HepG2 (cell line): Measurements from ENCODE around the gene BEX3. TPM values are rescaled to one million over a fixed set of nuclear protein-coding genes. Genes with fewer than 3 reads are reported as not detected.

Experiments
- ATAC-seq: fragments of 200-7000 bp; cut with Tn5 transposase; 3 replicates; pipeline ENCODE4 v1.9.1; 2020; ENCODE audit warnings: mild to moderate bottlenecking, moderate library complexity
- BruUV-seq: library from RNA; stranded (reverse); fragments of 400-500 nt; replicated peaks from 2 replicates; lab custom pipeline; 2021; lab: Mats Ljungman, UMichigan
- CTCF ChIA-PET: fragments of 300-600 bp; formaldehyde crosslinking; extraction: SDS; loops from one replicate; lab custom pipeline; 2021; ENCODE audit warnings: low total read pairs, inconsistent platforms, low intra/inter-chr PET ratio; lab: Yijun Ruan, JAX
- POLR2A ChIA-PET: fragments of 350-600 bp; sonication (Branson Sonifier 250); formaldehyde crosslinking; loops from one replicate; lab custom pipeline; 2020; ENCODE audit warnings: antibody characterized with exemption, inconsistent platforms; lab: Yijun Ruan, JAX
- DNase-seq: peaks from one replicate; pipeline ENCODE4 v3.0.0-alpha.2; 2015; ENCODE audit warnings: low spot score
- FAIRE-seq: peaks from 3 replicates; lab custom pipeline; 2011; peaks lifted over from hg19 to GRCh38; lab: Jason Lieb, UNC
- H2AFZ ChIP-seq: one replicate; pipeline ENCODE4 v1.6.1; 2011; ENCODE audit warnings: low read length, inconsistent platforms
- H3K27ac ChIP-seq: fragments of 300-600 bp; 3 replicates; pipeline ENCODE4 v1.8.0; 2011; ENCODE audit warnings: mixed run types, mild to moderate bottlenecking, mixed read lengths, low read length, inconsistent platforms; ENCODE audit not compliant: insufficient read depth; ENCODE audit errors: extremely low read length
- H3K27me3 ChIP-seq, 2 experiments: fragments of 200-600 bp in 1 of 2; 2 replicates in 1 of 2; 3 replicates in 1 of 2; pipeline versions ENCODE4 v1.6.0 to v1.8.0; 2011; ENCODE audit warnings: low read length in 2 of 2, mild to moderate bottlenecking in 2 of 2, moderate library complexity in 2 of 2, inconsistent platforms in 1 of 2; ENCODE audit not compliant: insufficient read depth in 2 of 2, control insufficient read depth in 1 of 2
- H3K36me3 ChIP-seq, 2 experiments: fragments of 200-600 bp in 1 of 2; replicated peaks in 1 of 2; 2 replicates in 1 of 2; 3 replicates in 1 of 2; pipeline versions ENCODE4 v1.5.1 to v1.8.0; 2011; ENCODE audit warnings: low read length in 2 of 2, inconsistent platforms in 1 of 2; ENCODE audit not compliant: insufficient read depth in 2 of 2, control insufficient read depth in 1 of 2
- H3K4me1 ChIP-seq: 2 replicates; pipeline ENCODE4 v1.5.1; 2012; ENCODE audit warnings: low read length, inconsistent platforms; ENCODE audit not compliant: insufficient read depth
- H3K4me2 ChIP-seq: 2 replicates; pipeline ENCODE4 v1.6.0; 2011; ENCODE audit warnings: low read depth, low read length, inconsistent platforms
- H3K4me3 ChIP-seq, 3 experiments: fragments of 200-600 bp in 1 of 3; sonication (generic), shearing (Covaris generic) in 1 of 3; replicated peaks in 1 of 3; 2 replicates each; pipeline ENCODE4 v1.5.1; 2011 to 2016; ENCODE audit warnings: low read length in 3 of 3, inconsistent platforms in 2 of 3, low read depth in 2 of 3, mild to moderate bottlenecking in 2 of 3, control low read depth in 1 of 3, mixed read lengths in 1 of 3; ENCODE audit not compliant: insufficient read depth in 1 of 3
- H3K79me2 ChIP-seq: one replicate; pipeline ENCODE4 v1.6.1; 2011; ENCODE audit warnings: low read length, inconsistent platforms; ENCODE audit not compliant: insufficient read depth
- H3K9ac ChIP-seq: 2 replicates; pipeline ENCODE4 v1.6.0; 2011; ENCODE audit warnings: mild to moderate bottlenecking, low read depth, low read length, inconsistent platforms; ENCODE audit not compliant: insufficient read depth
- H3K9me3 ChIP-seq: 2 replicates; pipeline ENCODE4 v1.5.1; 2012; ENCODE audit warnings: mild to moderate bottlenecking, low read length
- H4K20me1 ChIP-seq: 2 replicates; pipeline ENCODE4 v1.6.0; 2011; ENCODE audit warnings: inconsistent platforms, mild to moderate bottlenecking, low read length, moderate library complexity; ENCODE audit not compliant: insufficient read depth
- MYNN ChIP-seq: sonication (generic); formaldehyde crosslinking; IDR thresholded peaks from 2 replicates; pipeline ENCODE4 v1.4.0; 2020; ENCODE audit warnings: mild to moderate bottlenecking, low read depth, missing genetic modification reagents
- PITX1 ChIP-seq: sonication (generic); formaldehyde crosslinking; IDR thresholded peaks from 2 replicates; pipeline ENCODE4 v1.5.1; 2020; ENCODE audit warnings: mild to moderate bottlenecking, missing genetic modification reagents
- RARG ChIP-seq: sonication (generic); formaldehyde crosslinking; IDR thresholded peaks from 2 replicates; pipeline ENCODE4 v1.4.0; 2020; ENCODE audit warnings: low read depth, mild to moderate bottlenecking, missing genetic modification reagents
- YY1 ChIP-seq: IDR thresholded peaks from 2 replicates; pipeline ENCODE4 v1.6.1; 2011; ENCODE audit warnings: low read length, low read depth, moderate library complexity, mild to moderate bottlenecking; ENCODE audit not compliant: insufficient read depth, insufficient replicate concordance
- ZNF552 ChIP-seq: sonication (generic); formaldehyde crosslinking; IDR thresholded peaks from 2 replicates; pipeline ENCODE4 v1.9.0; 2022; ENCODE audit warnings: missing genetic modification reagents, mild to moderate bottlenecking, borderline replicate concordance
- WGBS: methylation state at CpG from one replicate; pipeline ENCODE4 v1.1.6; 2017; ENCODE audit warnings: low lambda C conversion rate; 5-methylcytosine and 5-hydroxymethylcytosine counted together
- in situ Hi-C: cut with HindIII; loops from 2 replicates; pipeline ENCODE4 v1.10.0; 2017; ENCODE audit warnings: low pct_unique_long_range_greater_than_20kb; ENCODE audit not compliant: extremely low pct_ligation_motif_present
- intact Hi-C: fragments of 100-400 bp; cut with micrococcal nuclease; formaldehyde crosslinking; loops from one replicate; pipeline ENCODE4 v1.10.0; 2022; ENCODE audit not compliant: unreplicated experiment
- polyA plus RNA-seq, 8 experiments: library from polyadenylated mRNA; depleted of rRNA in 3 of 8; stranded (reverse) in 7 of 8; unstranded in 1 of 8; fragments of >200 nt; fragmentation: Illumina TruSeq in 4 of 8; extraction: Trizol in 4 of 8; gene quantifications; 2 replicates each; pipeline versions ENCODE4 v1.2.1 to v1.2.3, GENCODE V29; 2011 to 2016; ENCODE audit warnings: low read depth in 4 of 8, missing spikeins in 1 of 8, mixed read lengths in 1 of 8; ENCODE audit not compliant: insufficient read depth in 1 of 8
- total RNA-seq, 5 experiments: library from RNA; depleted of rRNA; stranded (reverse); fragments of >200 nt; fragmentation: Illumina TruSeq; extraction: Trizol; gene quantifications; 2 replicates each; pipeline ENCODE4 v1.2.3, GENCODE V29; 2016; ENCODE audit warnings: low read depth in 1 of 5
- TF ChIP-seq, protein P1 (sequence below): sonication (generic); formaldehyde crosslinking; IDR thresholded peaks from 2 replicates; pipeline ENCODE4 v1.5.0; 2020; ENCODE audit warnings: missing genetic modification reagents
- TF ChIP-seq, protein P2 (sequence below): sonication (generic); formaldehyde crosslinking; IDR thresholded peaks from 2 replicates; pipeline ENCODE4 v1.5.0; 2020; ENCODE audit warnings: mild to moderate bottlenecking, missing genetic modification reagents
- TF ChIP-seq, protein P3 (sequence below): sonication (generic); formaldehyde crosslinking; IDR thresholded peaks from 2 replicates; pipeline ENCODE4 v1.4.0; 2020; ENCODE audit warnings: missing genetic modification reagents, borderline replicate concordance
- TF ChIP-seq, protein P4 (sequence below): sonication (generic); formaldehyde crosslinking; conservative IDR thresholded peaks from 2 replicates; pipeline ENCODE4 v1.8.0; 2022; ENCODE audit warnings: mild to moderate bottlenecking, moderate library complexity, missing genetic modification reagents
- TF ChIP-seq, protein P5 (sequence below): sonication (generic); formaldehyde crosslinking; IDR thresholded peaks from 2 replicates; pipeline ENCODE4 v1.4.0; 2020; ENCODE audit warnings: missing genetic modification reagents

Gene BEX3
- total and polyA plus RNA-seq, 2 of the 13 experiments (the other 11 are each of a cell fraction or from before 2014, with no cell fraction given): 50.9 to 55.8 TPM

DNA sequence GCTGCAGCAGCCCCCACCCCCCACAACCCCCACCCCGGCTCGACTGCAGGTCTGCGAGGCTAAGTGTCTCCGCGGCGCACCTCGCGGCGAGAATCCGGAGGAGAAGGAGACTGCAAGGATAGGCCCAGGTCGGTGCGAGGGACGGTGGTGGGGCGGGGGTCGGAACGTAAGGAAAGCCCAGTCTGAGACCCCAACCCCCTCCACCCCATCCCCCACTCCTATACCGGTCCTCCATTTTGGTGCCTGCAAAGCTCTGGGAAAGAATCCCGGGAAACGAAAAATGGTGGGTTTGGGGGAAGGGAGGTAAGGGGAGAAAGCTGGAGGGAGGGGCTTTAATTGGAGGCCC is 614 bp downstream of the BEX3 start:
- TF ChIP-seq YY1 (peak; percentile 53), RARG (CRISPR knock-in tag) (no peak), MYNN (no peak), PITX1 (no peak), ZNF552 (CRISPR knock-in tag) (no peak)
- TF ChIP-seq, protein P1, sequence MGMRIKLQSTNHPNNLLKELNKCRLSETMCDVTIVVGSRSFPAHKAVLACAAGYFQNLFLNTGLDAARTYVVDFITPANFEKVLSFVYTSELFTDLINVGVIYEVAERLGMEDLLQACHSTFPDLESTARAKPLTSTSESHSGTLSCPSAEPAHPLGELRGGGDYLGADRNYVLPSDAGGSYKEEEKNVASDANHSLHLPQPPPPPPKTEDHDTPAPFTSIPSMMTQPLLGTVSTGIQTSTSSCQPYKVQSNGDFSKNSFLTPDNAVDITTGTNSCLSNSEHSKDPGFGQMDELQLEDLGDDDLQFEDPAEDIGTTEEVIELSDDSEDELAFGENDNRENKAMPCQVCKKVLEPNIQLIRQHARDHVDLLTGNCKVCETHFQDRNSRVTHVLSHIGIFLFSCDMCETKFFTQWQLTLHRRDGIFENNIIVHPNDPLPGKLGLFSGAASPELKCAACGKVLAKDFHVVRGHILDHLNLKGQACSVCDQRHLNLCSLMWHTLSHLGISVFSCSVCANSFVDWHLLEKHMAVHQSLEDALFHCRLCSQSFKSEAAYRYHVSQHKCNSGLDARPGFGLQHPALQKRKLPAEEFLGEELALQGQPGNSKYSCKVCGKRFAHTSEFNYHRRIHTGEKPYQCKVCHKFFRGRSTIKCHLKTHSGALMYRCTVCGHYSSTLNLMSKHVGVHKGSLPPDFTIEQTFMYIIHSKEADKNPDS (CRISPR knock-in tag): no peak
- TF ChIP-seq, protein P2, sequence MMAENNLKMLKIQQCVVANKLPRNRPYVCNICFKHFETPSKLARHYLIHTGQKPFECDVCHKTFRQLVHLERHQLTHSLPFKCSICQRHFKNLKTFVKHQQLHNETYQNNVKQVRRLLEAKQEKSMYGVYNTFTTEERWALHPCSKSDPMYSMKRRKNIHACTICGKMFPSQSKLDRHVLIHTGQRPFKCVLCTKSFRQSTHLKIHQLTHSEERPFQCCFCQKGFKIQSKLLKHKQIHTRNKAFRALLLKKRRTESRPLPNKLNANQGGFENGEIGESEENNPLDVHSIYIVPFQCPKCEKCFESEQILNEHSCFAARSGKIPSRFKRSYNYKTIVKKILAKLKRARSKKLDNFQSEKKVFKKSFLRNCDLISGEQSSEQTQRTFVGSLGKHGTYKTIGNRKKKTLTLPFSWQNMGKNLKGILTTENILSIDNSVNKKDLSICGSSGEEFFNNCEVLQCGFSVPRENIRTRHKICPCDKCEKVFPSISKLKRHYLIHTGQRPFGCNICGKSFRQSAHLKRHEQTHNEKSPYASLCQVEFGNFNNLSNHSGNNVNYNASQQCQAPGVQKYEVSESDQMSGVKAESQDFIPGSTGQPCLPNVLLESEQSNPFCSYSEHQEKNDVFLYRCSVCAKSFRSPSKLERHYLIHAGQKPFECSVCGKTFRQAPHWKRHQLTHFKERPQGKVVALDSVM: no peak
- TF ChIP-seq, protein P3, sequence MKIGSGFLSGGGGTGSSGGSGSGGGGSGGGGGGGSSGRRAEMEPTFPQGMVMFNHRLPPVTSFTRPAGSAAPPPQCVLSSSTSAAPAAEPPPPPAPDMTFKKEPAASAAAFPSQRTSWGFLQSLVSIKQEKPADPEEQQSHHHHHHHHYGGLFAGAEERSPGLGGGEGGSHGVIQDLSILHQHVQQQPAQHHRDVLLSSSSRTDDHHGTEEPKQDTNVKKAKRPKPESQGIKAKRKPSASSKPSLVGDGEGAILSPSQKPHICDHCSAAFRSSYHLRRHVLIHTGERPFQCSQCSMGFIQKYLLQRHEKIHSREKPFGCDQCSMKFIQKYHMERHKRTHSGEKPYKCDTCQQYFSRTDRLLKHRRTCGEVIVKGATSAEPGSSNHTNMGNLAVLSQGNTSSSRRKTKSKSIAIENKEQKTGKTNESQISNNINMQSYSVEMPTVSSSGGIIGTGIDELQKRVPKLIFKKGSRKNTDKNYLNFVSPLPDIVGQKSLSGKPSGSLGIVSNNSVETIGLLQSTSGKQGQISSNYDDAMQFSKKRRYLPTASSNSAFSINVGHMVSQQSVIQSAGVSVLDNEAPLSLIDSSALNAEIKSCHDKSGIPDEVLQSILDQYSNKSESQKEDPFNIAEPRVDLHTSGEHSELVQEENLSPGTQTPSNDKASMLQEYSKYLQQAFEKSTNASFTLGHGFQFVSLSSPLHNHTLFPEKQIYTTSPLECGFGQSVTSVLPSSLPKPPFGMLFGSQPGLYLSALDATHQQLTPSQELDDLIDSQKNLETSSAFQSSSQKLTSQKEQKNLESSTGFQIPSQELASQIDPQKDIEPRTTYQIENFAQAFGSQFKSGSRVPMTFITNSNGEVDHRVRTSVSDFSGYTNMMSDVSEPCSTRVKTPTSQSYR: 0 out of 2 replicates have a peak, but pooled peaks have one; percentile 17
- TF ChIP-seq, protein P4, sequence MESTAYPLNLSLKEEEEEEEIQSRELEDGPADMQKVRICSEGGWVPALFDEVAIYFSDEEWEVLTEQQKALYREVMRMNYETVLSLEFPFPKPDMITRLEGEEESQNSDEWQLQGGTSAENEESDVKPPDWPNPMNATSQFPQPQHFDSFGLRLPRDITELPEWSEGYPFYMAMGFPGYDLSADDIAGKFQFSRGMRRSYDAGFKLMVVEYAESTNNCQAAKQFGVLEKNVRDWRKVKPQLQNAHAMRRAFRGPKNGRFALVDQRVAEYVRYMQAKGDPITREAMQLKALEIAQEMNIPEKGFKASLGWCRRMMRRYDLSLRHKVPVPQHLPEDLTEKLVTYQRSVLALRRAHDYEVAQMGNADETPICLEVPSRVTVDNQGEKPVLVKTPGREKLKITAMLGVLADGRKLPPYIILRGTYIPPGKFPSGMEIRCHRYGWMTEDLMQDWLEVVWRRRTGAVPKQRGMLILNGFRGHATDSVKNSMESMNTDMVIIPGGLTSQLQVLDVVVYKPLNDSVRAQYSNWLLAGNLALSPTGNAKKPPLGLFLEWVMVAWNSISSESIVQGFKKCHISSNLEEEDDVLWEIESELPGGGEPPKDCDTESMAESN (CRISPR knock-in tag): no peak
- TF ChIP-seq, protein P5, sequence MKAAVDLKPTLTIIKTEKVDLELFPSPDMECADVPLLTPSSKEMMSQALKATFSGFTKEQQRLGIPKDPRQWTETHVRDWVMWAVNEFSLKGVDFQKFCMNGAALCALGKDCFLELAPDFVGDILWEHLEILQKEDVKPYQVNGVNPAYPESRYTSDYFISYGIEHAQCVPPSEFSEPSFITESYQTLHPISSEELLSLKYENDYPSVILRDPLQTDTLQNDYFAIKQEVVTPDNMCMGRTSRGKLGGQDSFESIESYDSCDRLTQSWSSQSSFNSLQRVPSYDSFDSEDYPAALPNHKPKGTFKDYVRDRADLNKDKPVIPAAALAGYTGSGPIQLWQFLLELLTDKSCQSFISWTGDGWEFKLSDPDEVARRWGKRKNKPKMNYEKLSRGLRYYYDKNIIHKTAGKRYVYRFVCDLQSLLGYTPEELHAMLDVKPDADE: no peak
- H3K9me3 ChIP-seq: no peaks in the 10 kb centered on the region
- WGBS: 2% methylated on average over 4 of the region's 19 CpGs
- ATAC-seq: peak; percentile 52
- H4K20me1 ChIP-seq: no peaks in the 10 kb centered on the region
- in situ Hi-C loops: no loop called here
- H3K27me3 ChIP-seq: no peaks in the 10 kb centered on the region
- intact Hi-C loops: no loop called here
- no peaks in the 10 kb centered on the region for H3K79me2 ChIP-seq
- ChIA-PET CTCF (no interaction called here), POLR2A (interaction anchor here (0.6 to 1.9 kb wide), 3 partner anchors 15 to 28 kb away, joined by 3 to 13 read pairs (median 6); partner anchors contain the start of gene TCEAL9)
- no TSS peak for BruUV-seq
- FAIRE-seq: no peak
- H3K36me3 ChIP-seq: no peaks in the 10 kb centered on the region
- no peak overlapping the region for H3K27ac ChIP-seq
- H3K9ac ChIP-seq: 0 out of 2 replicates have a peak overlapping the region, but pooled peaks have one; percentile 22
- 0 out of 2 replicates have a peak, but pooled peaks cover 6% of the 10 kb centered on the region for H3K4me1 ChIP-seq
- no peak for DNase-seq
- H2AFZ ChIP-seq: no peak overlapping the region
- peak overlapping the region; percentile 21 to 70 (median 52); a peak in 5 of 6 replicates for H3K4me3 ChIP-seq
- peak overlapping the region; percentile 58; the same call in 1 of the 2 replicates for H3K4me2 ChIP-seq
